ENCODE data around the gene MYL5.

Gene MYL5

DNA sequence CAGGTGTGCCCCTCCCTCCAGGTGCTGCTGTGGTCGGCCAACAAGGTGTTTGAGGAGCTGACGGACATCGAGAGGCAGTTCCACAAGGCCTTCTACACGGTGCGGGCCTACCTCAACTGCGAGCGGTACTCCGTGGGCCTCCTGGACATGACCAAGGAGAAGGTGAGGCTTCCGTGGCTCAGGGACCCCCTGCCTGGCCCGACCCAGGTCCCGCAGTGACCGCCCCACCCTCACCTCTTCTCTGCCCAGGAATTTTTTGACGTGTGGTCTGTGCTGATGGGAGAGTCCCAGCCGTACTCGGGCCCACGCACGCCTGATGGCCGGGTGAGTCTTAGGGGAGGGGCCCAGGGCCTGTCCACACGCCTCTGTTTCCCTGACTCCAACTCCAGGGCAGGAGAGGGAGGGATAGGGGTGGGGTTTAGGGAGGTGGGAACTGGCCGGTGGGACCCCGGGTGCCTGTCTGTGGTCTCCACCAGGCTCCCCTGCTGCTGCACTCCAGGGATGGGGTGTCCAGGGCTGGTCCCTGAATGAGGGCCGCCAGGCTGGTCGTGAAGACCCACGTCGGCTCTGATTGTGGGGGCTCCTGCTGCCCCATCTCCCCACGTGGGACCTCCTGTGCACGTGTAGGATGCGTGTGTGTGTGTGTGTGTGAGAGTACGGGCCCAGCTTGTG, 20.4 kb upstream of the MYL5 start:
- H3K9me3 ChIP-seq (ENCODE audit: insufficient read depth, low read length, severe bottlenecking): no peaks in the 10 kb centered on the region

DNA sequence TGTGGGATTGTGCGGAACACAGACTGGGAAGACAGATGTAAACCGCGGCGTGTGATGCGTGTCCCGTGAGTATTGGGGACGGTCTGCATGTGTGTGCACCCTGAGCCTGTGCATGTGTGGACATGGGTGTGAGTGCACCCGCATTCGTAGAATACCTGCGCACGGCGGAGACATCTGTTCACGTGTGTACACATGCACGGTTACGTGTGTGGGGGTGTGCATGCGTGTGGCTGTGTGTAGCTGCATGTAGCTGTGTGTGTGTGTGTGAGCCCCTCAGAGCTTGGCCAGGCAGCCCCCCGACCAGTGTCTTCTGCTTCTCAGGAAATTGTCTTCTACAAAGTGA, 19.9 kb upstream of the MYL5 start:
- Histone ChIP-seq H3K27me3 (ENCODE audit: insufficient read depth, low read length, poor library complexity) (no peaks in the 10 kb centered on the region), H3K27ac (ENCODE audit: low read length) (no peak overlapping the region), H3K9ac (ENCODE audit: low read depth, low read length) (no peak overlapping the region), H3K4me3 (ENCODE audit: low read depth in 1 of 2, low read length in 2 of 2) (no peak overlapping the region), H2AFZ (ENCODE audit: low read depth, low read length) (no peak overlapping the region), H3K4me2 (ENCODE audit: insufficient read depth, low read length) (no peak overlapping the region), H3K79me2 (ENCODE audit: insufficient read depth, low read length) (no peaks in the 10 kb centered on the region), H3K36me3 (ENCODE audit: insufficient read depth, low read length) (peaks cover 3% of the 10 kb centered on the region), H4K20me1 (ENCODE audit: insufficient read depth, low read length) (peaks cover 8% of the 10 kb centered on the region), H3K9me3 (ENCODE audit: insufficient read depth, low read length, severe bottlenecking) (no peaks in the 10 kb centered on the region), H3K4me1 (ENCODE audit: insufficient read depth, low read length) (no peaks in the 10 kb centered on the region)
- ATAC-seq (ENCODE audit: insufficient read depth, low read depth) (no peak), DNase-seq (no peak)
- no peak for TF ChIP-seq EZH2 (IDR thresholded peaks at IDR 0.05; ENCODE audit: borderline replicate concordance, low read depth, low read length, severe bottlenecking)
- TF ChIP-seq, protein P1, sequence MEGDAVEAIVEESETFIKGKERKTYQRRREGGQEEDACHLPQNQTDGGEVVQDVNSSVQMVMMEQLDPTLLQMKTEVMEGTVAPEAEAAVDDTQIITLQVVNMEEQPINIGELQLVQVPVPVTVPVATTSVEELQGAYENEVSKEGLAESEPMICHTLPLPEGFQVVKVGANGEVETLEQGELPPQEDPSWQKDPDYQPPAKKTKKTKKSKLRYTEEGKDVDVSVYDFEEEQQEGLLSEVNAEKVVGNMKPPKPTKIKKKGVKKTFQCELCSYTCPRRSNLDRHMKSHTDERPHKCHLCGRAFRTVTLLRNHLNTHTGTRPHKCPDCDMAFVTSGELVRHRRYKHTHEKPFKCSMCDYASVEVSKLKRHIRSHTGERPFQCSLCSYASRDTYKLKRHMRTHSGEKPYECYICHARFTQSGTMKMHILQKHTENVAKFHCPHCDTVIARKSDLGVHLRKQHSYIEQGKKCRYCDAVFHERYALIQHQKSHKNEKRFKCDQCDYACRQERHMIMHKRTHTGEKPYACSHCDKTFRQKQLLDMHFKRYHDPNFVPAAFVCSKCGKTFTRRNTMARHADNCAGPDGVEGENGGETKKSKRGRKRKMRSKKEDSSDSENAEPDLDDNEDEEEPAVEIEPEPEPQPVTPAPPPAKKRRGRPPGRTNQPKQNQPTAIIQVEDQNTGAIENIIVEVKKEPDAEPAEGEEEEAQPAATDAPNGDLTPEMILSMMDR (IDR thresholded peaks at IDR 0.05; ENCODE audit: borderline replicate concordance, extremely low read depth, low read length, poor library complexity, severe bottlenecking): no peak

More for the DNA sequence above, 20.4 kb upstream of the MYL5 start:
- H3K27me3 ChIP-seq (ENCODE audit: insufficient read depth, low read length, poor library complexity): no peaks in the 10 kb centered on the region
- no peak overlapping the region for H3K27ac ChIP-seq (ENCODE audit: low read length)
- peaks cover 2% of the 10 kb centered on the region; the same call in 1 of the 2 replicates for H4K20me1 ChIP-seq (ENCODE audit: insufficient read depth, low read length)
- H2AFZ ChIP-seq (ENCODE audit: low read depth, low read length): no peak overlapping the region
- no peak overlapping the region for H3K9ac ChIP-seq (ENCODE audit: low read depth, low read length)
- H3K36me3 ChIP-seq (ENCODE audit: insufficient read depth, low read length): no peaks in the 10 kb centered on the region
- no peak overlapping the region for H3K4me2 ChIP-seq (ENCODE audit: insufficient read depth, low read length)
- no peaks in the 10 kb centered on the region for H3K79me2 ChIP-seq (ENCODE audit: insufficient read depth, low read length)
- DNase-seq (no peak), ATAC-seq (ENCODE audit: insufficient read depth, low read depth) (no peak)
- no peaks in the 10 kb centered on the region for H3K4me1 ChIP-seq (ENCODE audit: insufficient read depth, low read length)
- TF ChIP-seq, protein P1 (IDR thresholded peaks at IDR 0.05; ENCODE audit: borderline replicate concordance, extremely low read depth, low read length, poor library complexity, severe bottlenecking): no peak
- TF ChIP-seq EZH2 (IDR thresholded peaks at IDR 0.05; ENCODE audit: borderline replicate concordance, low read depth, low read length, severe bottlenecking): no peak
- no peak overlapping the region for H3K4me3 ChIP-seq (ENCODE audit: low read depth in 1 of 2, low read length in 2 of 2)

DNA sequence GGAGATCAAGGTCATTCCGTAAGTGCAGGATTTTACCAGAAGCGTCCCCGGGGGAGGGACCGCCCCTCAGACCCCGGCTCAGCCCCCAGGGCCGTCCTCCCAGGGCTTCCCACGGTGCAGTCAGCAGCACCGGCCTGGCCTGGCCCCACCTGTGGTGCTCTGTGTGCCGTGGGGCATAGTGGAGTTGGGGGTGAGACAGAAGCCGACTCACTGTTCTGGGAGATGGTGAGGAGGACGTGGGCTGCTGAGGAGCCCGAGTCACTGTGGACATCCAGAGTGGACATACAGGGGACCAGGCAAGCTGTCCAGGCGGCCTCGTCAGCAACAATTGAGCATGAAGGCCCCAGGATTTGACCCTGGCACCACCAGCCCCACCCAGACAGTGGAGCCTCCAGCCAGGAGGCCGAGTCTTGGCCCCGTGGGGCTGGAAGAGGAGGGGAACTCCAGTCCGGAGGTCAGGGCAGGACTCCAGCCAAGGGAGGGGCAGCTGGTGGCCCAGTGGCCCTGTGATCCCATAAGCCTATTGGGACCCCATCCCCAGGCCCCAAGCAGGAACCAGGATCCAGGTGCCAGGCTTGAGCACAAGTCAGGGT, 19.4 kb upstream of the MYL5 start:
- Histone ChIP-seq H3K79me2 (ENCODE audit: insufficient read depth, low read length) (no peaks in the 10 kb centered on the region), H3K9ac (ENCODE audit: low read depth, low read length) (no peak overlapping the region)

More for the DNA sequence above, 19.4 kb upstream of the MYL5 start:
- Histone ChIP-seq H4K20me1 (ENCODE audit: insufficient read depth, low read length) (peaks cover 9% of the 10 kb centered on the region), H3K27ac (ENCODE audit: low read length) (no peak overlapping the region), H3K36me3 (ENCODE audit: insufficient read depth, low read length) (peaks cover 8% of the 10 kb centered on the region), H2AFZ (ENCODE audit: low read depth, low read length) (no peak overlapping the region), H3K4me2 (ENCODE audit: insufficient read depth, low read length) (no peak overlapping the region), H3K4me1 (ENCODE audit: insufficient read depth, low read length) (no peaks in the 10 kb centered on the region), H3K9me3 (ENCODE audit: insufficient read depth, low read length, severe bottlenecking) (no peaks in the 10 kb centered on the region), H3K4me3 (ENCODE audit: low read depth in 1 of 2, low read length in 2 of 2) (no peak overlapping the region), H3K27me3 (ENCODE audit: insufficient read depth, low read length, poor library complexity) (no peaks in the 10 kb centered on the region)
- DNase-seq (no peak), ATAC-seq (ENCODE audit: insufficient read depth, low read depth) (no peak)
- TF ChIP-seq, protein P1 (IDR thresholded peaks at IDR 0.05; ENCODE audit: borderline replicate concordance, extremely low read depth, low read length, poor library complexity, severe bottlenecking): no peak
- no peak for TF ChIP-seq EZH2 (IDR thresholded peaks at IDR 0.05; ENCODE audit: borderline replicate concordance, low read depth, low read length, severe bottlenecking)
